Measurements from ENCODE around the gene PNPLA2.

PNPLA2 gene

DNA sequence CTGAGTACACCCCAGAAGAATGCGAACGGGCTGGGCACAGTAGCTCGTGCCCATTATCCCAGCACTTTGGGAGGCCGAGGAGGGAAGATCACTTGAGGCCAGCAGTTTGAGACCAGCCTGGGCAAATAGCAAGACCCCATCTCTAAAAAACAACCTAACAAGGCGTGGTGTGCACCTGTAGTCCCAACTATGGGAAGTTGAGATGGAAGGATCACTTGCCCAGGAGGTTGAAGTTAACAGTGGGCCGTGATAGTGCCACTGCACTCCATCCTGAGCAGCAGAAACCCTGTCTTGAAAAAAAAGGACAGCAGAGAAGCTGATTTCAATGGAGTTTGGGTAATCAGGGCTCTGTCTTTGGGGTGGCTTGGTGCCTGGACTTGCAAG, 5.7 kb upstream of the PNPLA2 start:
- H3K9me3 Mint-ChIP-seq = no peaks in the 10 kb centered on the region
- intact Hi-C loops (cut with micrococcal nuclease) = no loop called here
- peaks cover 62% of the 10 kb centered on the region for H3K36me3 Mint-ChIP-seq (ENCODE audit: low read depth)
- peaks cover under 1% of the 10 kb centered on the region for H3K27me3 Mint-ChIP-seq
- H3K27ac Mint-ChIP-seq = no peak overlapping the region
- H3K4me3 Mint-ChIP-seq = no peak overlapping the region
- H3K4me1 Mint-ChIP-seq (ENCODE audit: low read depth) = peaks cover 35% of the 10 kb centered on the region

DNA sequence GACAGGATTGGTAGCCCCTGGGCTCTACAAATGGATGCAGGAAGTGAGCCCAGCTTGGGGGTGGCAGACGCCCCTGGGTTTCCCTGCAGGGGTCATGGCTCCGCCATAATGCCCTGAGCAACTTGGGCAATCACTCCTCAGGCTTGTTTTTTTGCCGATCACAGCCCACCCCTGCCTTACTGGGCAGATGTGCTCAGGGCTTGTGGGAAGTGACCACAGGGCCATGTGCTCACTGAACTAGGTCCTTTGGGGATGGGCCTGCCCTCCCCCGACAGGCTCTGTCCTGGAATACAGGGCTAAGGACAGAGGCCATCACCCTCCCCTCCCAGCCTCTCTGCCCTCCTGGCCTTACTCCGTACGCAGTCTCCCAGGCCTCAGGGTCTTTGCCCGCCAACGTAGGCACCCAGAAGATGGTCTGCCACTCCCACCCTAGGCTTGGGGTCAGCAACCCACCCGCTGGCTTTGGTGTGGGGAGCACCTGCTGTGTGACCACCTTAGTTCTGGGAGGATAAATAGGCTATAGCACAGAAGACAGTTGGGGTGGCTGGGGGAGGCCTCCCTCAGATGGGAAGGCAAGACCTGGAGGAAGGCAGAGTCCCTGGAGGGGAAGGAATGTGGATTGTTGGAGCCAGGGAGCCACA, 5.1 kb upstream of the PNPLA2 start:
- Mint-ChIP-seq H3K27ac (no peak overlapping the region), H3K9me3 (no peaks in the 10 kb centered on the region), H3K4me3 (no peak overlapping the region), H3K4me1 (ENCODE audit: low read depth) (peaks cover 34% of the 10 kb centered on the region), H3K27me3 (peaks cover 5% of the 10 kb centered on the region), H3K36me3 (ENCODE audit: low read depth) (peaks cover 62% of the 10 kb centered on the region)
- intact Hi-C loops (cut with micrococcal nuclease) = no loop called here

DNA sequence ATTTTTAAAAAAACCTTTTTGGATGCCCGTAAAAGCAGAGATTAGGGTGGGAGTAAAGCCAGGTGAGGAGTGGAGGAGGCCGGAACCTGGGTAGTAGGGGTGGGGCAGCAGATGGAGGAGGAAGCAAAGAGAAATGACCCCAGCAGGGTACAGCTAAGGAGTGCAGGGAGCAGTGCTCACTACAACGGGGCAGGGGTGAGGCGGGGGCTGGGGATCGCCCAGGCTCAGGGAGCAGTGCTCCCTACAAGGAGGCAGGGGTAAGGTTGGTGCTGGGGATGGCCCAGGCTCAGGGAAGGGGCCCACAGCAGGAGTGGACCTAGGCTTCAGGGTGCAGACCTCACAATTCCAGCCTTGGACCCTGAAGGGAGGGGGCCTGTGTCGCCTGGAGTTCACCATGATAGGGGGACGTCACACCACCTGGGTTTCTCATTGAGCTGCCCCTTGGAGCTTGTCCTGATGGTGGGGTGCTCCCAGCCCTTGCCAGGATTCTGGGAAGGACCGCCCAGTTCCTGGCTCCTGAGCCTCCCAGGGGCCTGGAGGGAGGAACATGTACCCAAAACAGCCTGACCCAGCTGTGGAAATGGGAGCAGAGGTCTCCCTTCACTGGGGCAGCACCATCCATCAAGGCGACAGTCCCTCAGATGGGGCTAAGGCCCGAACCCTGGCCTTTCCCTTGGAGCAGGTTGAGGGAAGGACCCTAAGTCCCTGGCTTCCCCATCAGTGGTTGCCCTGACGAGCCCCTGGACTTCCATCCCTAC, 2.9 kb upstream of the PNPLA2 start:
- intact Hi-C loops (cut with micrococcal nuclease) = no loop called here
- Mint-ChIP-seq H3K27me3 (peaks cover 6% of the 10 kb centered on the region), H3K4me3 (no peak overlapping the region), H3K27ac (no peak overlapping the region), H3K36me3 (ENCODE audit: low read depth) (peaks cover 53% of the 10 kb centered on the region), H3K4me1 (ENCODE audit: low read depth) (peaks cover 29% of the 10 kb centered on the region), H3K9me3 (no peaks in the 10 kb centered on the region)

DNA sequence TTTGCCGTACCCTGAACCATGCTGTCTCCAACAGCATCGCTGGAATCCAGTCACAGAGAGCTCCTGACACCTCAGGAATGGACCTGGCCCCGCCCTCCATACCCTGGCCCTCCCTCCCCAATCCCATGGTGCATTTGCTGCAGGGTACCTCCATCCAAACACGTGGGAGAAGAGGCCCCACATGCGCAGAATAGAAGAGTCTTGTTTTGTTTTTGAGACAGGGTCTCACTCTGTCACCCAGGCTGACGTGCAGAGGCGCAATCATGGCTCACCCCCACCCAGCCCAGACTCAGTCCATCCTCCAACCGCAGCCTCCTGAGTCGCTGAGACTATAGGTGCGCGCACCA, 2.3 kb upstream of the PNPLA2 start:
- peaks cover 6% of the 10 kb centered on the region for H3K27me3 Mint-ChIP-seq
- H3K4me1 Mint-ChIP-seq (ENCODE audit: low read depth) = peaks cover 29% of the 10 kb centered on the region
- H3K36me3 Mint-ChIP-seq (ENCODE audit: low read depth) = peaks cover 50% of the 10 kb centered on the region
- no peak overlapping the region for H3K27ac Mint-ChIP-seq
- no peak overlapping the region for H3K4me3 Mint-ChIP-seq
- no peaks in the 10 kb centered on the region for H3K9me3 Mint-ChIP-seq
- intact Hi-C loops (cut with micrococcal nuclease) = no loop called here

DNA sequence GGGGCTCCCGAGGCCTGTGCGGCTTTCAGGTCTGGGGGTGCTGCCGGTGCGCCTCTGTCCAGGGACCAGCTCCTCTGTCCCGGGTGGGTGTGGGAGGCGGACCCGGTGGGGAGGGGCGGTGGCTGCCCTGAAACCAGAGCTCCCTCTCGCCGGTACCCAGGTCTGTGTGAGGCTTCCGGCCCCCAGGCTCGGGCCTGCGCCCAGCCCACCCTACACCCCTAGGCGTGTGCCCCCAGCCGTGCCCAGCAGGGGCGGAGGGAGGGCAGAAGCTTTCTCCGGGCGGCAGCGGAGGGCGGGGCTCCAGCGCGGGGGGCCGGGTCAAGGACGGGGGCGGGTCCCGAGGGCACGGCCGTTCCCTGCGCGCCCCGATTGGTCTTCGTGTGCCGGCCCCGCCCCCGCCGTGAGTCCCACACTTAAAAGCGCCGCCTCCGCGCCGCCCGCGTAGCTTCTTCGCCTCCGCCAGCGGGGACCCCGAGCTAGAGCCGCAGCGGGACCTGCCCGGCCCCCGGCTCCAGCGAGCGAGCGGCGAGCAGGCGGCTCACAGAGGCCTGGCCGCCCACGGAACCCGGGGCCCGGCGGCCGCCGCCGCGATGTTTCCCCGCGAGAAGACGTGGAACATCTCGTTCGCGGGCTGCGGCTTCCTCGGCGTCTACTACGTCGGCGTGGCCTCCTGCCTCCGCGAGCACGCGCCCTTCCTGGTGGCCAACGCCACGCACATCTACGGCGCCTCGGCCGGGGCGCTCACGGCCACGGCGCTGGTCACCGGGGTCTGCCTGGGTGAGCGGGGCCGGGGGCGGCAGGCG, 616 bp downstream of the PNPLA2 start:
- H3K4me3 Mint-ChIP-seq = peak overlapping the region; percentile 88
- peak overlapping the region; percentile 87 for H3K27ac Mint-ChIP-seq
- H3K36me3 Mint-ChIP-seq (ENCODE audit: low read depth) = peaks cover 47% of the 10 kb centered on the region
- peaks cover 6% of the 10 kb centered on the region for H3K27me3 Mint-ChIP-seq
- no peaks in the 10 kb centered on the region for H3K9me3 Mint-ChIP-seq
- H3K4me1 Mint-ChIP-seq (ENCODE audit: low read depth) = peaks cover 30% of the 10 kb centered on the region
- intact Hi-C loops (cut with micrococcal nuclease) = loop anchor here (1.0 kb wide), 1 partner anchor 10 kb away; the partner anchor contains the start of gene RPLP2

DNA sequence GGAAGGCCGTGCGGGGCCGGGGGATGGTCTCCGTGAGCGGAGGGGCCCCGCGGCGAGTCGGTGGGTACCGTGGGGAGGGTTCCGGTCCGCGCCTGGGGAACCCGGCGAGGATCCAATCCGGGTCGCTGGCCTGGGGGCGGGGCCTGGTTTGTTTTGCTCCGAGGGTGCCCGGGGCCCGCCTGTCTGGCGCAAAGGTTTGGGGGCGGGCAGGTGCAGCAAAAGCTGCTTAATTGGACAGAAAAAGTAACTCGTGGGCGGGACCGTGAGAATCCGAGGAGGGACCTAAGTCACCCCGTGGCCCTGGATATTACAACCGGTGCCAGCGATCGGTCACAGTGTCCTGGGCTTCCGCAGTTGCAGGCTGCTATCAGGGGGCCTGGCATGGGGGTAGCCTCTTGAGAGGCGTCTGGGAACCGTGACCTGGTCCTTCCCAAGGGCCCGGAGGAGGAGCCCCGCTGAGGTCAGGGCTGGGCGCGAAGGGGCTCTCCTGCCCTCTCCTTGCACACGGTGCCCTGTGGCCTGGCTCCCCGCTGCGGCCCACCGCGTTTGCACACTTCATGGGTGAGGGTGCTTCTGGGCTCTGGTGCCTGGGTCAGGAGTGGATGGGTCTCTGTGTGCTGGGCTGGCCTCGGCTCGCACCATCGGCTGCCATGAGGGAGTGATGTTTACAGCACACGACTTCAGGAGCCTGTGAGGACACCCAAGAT, 1.4 kb downstream of the PNPLA2 start:
- peaks cover 50% of the 10 kb centered on the region for H3K36me3 Mint-ChIP-seq (ENCODE audit: low read depth)
- peaks cover 30% of the 10 kb centered on the region for H3K4me1 Mint-ChIP-seq (ENCODE audit: low read depth)
- H3K27me3 Mint-ChIP-seq = peaks cover 7% of the 10 kb centered on the region
- H3K4me3 Mint-ChIP-seq = peak overlapping the region; percentile 88
- intact Hi-C loops (cut with micrococcal nuclease) = loop anchor here (1.0 kb wide), 1 partner anchor 11 kb away; the partner anchor contains the start of gene RPLP2
- H3K27ac Mint-ChIP-seq = peak overlapping the region; percentile 87
- H3K9me3 Mint-ChIP-seq = no peaks in the 10 kb centered on the region

DNA sequence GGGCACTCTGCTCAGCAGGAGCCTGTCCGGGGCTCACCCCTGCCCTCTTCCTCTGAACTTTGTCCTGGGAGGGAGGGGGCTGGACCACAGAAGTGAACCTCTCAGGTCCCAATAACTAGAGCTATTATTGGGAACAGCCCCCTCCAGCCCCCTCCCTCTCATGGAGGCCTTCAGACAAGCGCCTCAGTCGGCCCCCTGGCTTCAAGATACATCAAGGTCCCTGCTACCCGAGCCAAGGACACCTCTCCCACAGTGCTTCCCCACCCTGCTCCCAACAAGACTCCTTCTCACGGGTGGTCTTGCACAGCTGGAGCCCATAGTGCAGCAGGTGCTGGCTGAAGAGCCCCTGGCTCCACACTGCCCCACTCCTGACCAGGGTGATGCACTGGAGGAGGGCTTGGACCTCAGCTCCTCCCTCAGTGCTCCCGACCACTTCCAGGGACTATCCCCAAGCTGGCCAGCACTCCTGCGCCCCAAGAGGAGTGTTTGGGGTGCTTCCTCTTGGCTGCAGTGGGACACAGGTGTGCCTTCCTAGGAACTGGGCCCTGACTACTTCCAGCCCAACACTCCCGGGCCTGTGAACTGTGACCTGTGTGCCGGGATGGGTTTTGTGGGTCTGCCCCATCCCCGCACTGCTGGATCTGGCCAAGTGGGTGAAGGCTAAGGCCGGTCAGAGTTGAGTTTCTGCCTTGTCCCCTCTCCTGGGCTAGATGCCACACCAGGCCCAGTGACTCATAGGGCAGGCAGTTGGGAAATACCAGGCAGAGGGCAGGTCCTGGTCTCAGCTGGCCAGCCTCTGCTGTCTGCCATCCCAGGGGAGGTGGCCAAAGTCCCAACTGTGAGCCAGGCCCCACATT, 2.2 kb downstream of the PNPLA2 start:
- H3K36me3 Mint-ChIP-seq (ENCODE audit: low read depth) = peaks cover 55% of the 10 kb centered on the region
- H3K27ac Mint-ChIP-seq = peak overlapping the region; percentile 87
- peaks cover 30% of the 10 kb centered on the region for H3K4me1 Mint-ChIP-seq (ENCODE audit: low read depth)
- intact Hi-C loops (cut with micrococcal nuclease) = no loop called here
- H3K9me3 Mint-ChIP-seq = no peaks in the 10 kb centered on the region
- H3K4me3 Mint-ChIP-seq = peak overlapping the region; percentile 88
- H3K27me3 Mint-ChIP-seq = peaks cover 14% of the 10 kb centered on the region

DNA sequence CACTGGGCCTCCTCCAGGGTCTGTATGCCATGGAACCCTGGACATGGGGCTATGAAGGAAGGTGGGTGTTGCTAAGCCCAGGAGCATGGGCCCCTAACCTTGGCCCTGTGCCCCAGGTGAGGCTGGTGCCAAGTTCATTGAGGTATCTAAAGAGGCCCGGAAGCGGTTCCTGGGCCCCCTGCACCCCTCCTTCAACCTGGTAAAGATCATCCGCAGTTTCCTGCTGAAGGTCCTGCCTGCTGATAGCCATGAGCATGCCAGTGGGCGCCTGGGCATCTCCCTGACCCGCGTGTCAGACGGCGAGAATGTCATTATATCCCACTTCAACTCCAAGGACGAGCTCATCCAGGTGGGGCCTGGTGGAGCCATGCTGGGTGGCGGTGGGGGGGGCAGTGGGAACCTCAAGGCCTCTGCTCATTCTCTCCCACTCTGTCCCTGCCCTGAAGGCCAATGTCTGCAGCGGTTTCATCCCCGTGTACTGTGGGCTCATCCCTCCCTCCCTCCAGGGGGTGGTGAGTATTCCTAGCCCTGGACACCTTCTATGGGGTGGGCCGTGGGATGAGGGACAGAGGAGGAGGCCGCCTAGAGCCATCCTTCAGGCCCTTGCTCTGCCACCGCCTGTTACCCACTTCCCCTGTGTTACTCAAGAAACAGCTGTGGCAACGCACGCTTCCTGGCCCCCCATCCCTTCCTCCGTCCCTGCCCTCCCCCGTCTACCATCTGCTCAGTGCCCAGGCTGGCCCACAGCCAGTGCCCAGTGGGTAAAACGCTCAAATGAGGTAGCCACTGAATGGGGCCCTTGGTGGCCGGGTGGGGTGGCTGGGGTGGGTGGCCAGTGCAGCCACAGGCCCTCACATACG, 3.0 kb downstream of the PNPLA2 start:
- intact Hi-C loops (cut with micrococcal nuclease) = no loop called here
- peaks cover 55% of the 10 kb centered on the region for H3K36me3 Mint-ChIP-seq (ENCODE audit: low read depth)
- no peaks in the 10 kb centered on the region for H3K9me3 Mint-ChIP-seq
- H3K4me3 Mint-ChIP-seq = peak overlapping the region; percentile 88
- peak overlapping the region; percentile 87 for H3K27ac Mint-ChIP-seq
- H3K27me3 Mint-ChIP-seq = peaks cover 17% of the 10 kb centered on the region
- peaks cover 30% of the 10 kb centered on the region for H3K4me1 Mint-ChIP-seq (ENCODE audit: low read depth)

DNA sequence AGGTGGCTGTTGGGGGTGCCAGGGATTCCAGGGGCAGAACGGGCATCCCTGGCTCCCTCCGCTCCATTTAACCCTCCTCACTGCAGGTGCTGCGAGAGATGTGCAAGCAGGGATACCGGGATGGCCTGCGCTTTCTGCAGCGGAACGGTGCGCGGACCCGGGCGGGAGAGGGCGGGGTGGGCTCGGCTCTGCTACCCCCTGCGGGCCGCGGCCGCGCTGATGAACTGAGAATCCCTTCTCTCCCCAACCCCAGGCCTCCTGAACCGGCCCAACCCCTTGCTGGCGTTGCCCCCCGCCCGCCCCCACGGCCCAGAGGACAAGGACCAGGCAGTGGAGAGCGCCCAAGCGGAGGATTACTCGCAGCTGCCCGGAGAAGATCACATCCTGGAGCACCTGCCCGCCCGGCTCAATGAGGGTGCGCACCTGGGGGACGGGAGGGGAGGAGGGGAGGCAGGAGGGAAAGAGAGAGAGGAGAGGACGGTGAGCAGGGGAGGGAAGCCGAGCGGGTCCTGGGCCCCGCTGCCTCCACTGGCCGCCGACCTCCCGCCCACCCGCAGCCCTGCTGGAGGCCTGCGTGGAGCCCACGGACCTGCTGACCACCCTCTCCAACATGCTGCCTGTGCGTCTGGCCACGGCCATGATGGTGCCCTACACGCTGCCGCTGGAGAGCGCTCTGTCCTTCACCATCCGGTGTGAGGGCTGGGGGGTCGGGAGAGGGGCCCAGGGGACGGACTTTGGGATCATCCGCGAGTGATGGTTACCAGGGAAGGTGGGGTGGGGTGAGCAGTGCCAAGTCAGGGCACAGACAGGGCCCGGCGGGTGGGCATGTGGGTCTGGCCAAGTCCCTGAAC, 5.0 kb downstream of the PNPLA2 start:
- intact Hi-C loops (cut with micrococcal nuclease) = no loop called here
- Mint-ChIP-seq H3K27me3 (peaks cover 25% of the 10 kb centered on the region), H3K9me3 (no peaks in the 10 kb centered on the region), H3K4me1 (ENCODE audit: low read depth) (peaks cover 41% of the 10 kb centered on the region), H3K4me3 (no peak overlapping the region), H3K36me3 (ENCODE audit: low read depth) (peaks cover 55% of the 10 kb centered on the region), H3K27ac (no peak overlapping the region)

DNA sequence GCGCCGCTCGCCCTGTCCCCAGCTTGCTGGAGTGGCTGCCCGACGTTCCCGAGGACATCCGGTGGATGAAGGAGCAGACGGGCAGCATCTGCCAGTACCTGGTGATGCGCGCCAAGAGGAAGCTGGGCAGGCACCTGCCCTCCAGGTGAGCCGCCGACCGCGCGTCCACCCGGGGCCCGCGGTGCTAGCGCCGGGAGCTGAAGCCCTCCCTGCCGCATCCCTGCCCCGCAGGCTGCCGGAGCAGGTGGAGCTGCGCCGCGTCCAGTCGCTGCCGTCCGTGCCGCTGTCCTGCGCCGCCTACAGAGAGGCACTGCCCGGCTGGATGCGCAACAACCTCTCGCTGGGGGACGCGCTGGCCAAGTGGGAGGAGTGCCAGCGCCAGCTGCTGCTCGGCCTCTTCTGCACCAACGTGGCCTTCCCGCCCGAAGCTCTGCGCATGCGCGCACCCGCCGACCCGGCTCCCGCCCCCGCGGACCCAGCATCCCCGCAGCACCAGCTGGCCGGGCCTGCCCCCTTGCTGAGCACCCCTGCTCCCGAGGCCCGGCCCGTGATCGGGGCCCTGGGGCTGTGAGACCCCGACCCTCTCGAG, 5.7 kb downstream of the PNPLA2 start:
- no peak overlapping the region for H3K4me3 Mint-ChIP-seq
- H3K36me3 Mint-ChIP-seq (ENCODE audit: low read depth) = peaks cover 55% of the 10 kb centered on the region
- H3K27me3 Mint-ChIP-seq = peaks cover 32% of the 10 kb centered on the region
- no peak overlapping the region for H3K27ac Mint-ChIP-seq
- peaks cover 46% of the 10 kb centered on the region for H3K4me1 Mint-ChIP-seq (ENCODE audit: low read depth)
- no peaks in the 10 kb centered on the region for H3K9me3 Mint-ChIP-seq
- intact Hi-C loops (cut with micrococcal nuclease) = no loop called here

DNA sequence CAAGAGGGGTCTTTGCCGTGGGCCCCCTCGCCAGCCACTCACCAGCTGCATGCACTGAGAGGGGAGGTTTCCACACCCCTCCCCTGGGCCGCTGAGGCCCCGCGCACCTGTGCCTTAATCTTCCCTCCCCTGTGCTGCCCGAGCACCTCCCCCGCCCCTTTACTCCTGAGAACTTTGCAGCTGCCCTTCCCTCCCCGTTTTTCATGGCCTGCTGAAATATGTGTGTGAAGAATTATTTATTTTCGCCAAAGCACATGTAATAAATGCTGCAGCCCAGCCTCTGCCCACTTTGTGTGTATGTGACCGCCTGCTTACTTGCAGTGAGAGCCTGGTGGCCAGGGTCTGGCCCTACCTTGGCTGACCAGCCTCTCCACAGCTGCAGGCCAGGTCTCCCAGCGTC, 6.2 kb downstream of the PNPLA2 start:
- peaks cover 52% of the 10 kb centered on the region for H3K36me3 Mint-ChIP-seq (ENCODE audit: low read depth)
- no peaks in the 10 kb centered on the region for H3K9me3 Mint-ChIP-seq
- H3K27me3 Mint-ChIP-seq = peaks cover 38% of the 10 kb centered on the region
- no peak overlapping the region for H3K27ac Mint-ChIP-seq
- intact Hi-C loops (cut with micrococcal nuclease) = no loop called here
- peaks cover 52% of the 10 kb centered on the region for H3K4me1 Mint-ChIP-seq (ENCODE audit: low read depth)
- H3K4me3 Mint-ChIP-seq = no peak overlapping the region
